Uterus (tissue), 2 donors: ENCODE measurements around the gene NPW.

Experiments used
- CTCF ChIP-seq, 4 experiments: fragments of 200-600 bp in 2 of 4; fragments of 450-650 bp in 2 of 4; sonication (generic) in 2 of 4; IDR thresholded peaks; one replicate each; pipeline ENCODE4 v1.5.1; 2016 to 2019; ENCODE audit warnings: antibody characterized with exemption in 4 of 4, mild to moderate bottlenecking in 2 of 4, moderate library complexity in 1 of 4
- POLR2A ChIP-seq, 2 donors: fragments of 450-650 bp; IDR thresholded peaks; one replicate each; pipeline ENCODE4 v1.6.1; 2016; ENCODE audit warnings: antibody characterized with exemption in 2 of 2, mild to moderate bottlenecking in 1 of 2, moderate library complexity in 1 of 2

DNA sequence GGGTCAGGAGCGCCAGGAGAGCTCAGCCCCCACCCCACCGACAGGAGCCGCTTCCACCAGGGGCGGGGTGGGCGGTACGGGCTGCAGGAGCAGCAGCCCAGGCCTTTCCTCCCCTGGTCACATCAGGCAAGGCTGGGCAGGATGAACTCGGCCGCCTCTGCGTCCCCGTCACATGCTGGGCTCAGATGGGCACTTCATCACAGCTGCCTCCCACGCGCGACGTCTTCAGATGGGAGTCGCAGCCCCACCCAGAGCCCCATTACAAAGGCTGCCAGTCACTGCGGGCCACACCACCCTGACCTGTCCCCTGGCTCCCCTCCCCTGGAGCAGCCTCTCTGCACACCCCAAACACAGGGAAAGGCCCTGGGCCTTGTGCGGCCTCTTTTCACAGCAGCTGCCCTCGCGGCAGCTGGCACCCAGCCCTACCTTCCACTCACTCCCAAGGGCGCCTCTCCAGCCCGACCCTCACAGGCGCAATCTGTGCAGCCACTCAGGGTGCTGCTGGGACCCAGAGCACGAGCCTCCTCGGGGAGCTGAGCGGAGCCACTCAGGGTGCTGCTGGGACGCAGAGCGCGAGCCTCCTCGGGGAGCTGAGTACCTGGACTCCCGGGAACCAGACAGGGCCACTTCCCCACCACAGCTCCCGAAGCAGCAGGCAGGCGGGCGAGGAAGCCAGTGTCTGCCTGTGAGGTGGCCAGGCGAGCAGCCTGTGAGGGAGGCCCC, 14.6 kb upstream of the NPW start:
- TF ChIP-seq CTCF (IDR thresholded peaks at IDR 0.05) (no peak), POLR2A (IDR thresholded peaks at IDR 0.05) (no peak)
